ENCODE data around the gene CDK19. TPM values are rescaled to one million over a fixed set of nuclear protein-coding genes. Genes with fewer than 3 reads are reported as not detected.

CDK19 gene
- total RNA-seq, 1 experiment from 2014 or later, result 11.7 TPM

DNA sequence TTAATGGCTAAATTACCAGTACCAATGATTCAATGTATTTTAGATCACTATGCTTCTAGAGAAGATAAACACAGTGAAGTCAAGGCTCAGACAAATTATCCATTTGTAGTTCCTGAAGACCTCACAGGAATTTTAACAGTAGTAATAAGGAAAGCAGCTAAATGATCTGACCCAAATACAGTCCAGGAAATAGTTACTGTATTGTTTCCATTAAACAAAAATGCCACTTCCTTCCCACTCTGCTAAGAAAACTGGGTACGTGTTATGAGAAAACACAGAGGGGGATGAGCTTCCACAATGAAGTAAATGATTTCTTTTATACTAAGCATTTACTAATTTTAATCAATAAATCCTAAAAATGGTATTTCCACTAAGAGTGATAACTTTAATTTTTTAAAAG is 127.9 kb downstream of the CDK19 start (continued):
- TF ChIP-seq, protein P1, sequence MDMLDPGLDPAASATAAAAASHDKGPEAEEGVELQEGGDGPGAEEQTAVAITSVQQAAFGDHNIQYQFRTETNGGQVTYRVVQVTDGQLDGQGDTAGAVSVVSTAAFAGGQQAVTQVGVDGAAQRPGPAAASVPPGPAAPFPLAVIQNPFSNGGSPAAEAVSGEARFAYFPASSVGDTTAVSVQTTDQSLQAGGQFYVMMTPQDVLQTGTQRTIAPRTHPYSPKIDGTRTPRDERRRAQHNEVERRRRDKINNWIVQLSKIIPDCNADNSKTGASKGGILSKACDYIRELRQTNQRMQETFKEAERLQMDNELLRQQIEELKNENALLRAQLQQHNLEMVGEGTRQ (CRISPR knock-in tag; IDR thresholded peaks at IDR 0.05), result no peak
- TF ChIP-seq RORB (CRISPR knock-in tag; IDR thresholded peaks at IDR 0.05), result no peak
- TF ChIP-seq, protein P2, sequence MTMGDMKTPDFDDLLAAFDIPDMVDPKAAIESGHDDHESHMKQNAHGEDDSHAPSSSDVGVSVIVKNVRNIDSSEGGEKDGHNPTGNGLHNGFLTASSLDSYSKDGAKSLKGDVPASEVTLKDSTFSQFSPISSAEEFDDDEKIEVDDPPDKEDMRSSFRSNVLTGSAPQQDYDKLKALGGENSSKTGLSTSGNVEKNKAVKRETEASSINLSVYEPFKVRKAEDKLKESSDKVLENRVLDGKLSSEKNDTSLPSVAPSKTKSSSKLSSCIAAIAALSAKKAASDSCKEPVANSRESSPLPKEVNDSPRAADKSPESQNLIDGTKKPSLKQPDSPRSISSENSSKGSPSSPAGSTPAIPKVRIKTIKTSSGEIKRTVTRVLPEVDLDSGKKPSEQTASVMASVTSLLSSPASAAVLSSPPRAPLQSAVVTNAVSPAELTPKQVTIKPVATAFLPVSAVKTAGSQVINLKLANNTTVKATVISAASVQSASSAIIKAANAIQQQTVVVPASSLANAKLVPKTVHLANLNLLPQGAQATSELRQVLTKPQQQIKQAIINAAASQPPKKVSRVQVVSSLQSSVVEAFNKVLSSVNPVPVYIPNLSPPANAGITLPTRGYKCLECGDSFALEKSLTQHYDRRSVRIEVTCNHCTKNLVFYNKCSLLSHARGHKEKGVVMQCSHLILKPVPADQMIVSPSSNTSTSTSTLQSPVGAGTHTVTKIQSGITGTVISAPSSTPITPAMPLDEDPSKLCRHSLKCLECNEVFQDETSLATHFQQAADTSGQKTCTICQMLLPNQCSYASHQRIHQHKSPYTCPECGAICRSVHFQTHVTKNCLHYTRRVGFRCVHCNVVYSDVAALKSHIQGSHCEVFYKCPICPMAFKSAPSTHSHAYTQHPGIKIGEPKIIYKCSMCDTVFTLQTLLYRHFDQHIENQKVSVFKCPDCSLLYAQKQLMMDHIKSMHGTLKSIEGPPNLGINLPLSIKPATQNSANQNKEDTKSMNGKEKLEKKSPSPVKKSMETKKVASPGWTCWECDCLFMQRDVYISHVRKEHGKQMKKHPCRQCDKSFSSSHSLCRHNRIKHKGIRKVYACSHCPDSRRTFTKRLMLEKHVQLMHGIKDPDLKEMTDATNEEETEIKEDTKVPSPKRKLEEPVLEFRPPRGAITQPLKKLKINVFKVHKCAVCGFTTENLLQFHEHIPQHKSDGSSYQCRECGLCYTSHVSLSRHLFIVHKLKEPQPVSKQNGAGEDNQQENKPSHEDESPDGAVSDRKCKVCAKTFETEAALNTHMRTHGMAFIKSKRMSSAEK (CRISPR knock-in tag; IDR thresholded peaks at IDR 0.05; ENCODE audit: borderline replicate concordance), result no peak
- TF ChIP-seq, protein P3, sequence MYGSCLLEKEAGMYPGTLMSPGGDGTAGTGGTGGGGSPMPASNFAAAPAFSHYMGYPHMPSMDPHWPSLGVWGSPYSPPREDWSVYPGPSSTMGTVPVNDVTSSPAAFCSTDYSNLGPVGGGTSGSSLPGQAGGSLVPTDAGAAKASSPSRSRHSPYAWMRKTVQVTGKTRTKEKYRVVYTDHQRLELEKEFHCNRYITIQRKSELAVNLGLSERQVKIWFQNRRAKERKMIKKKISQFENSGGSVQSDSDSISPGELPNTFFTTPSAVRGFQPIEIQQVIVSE (CRISPR knock-in tag; IDR thresholded peaks at IDR 0.05; ENCODE audit: borderline replicate concordance), result no peak
- no peak for TF ChIP-seq SMAD3 (CRISPR knock-in tag; IDR thresholded peaks at IDR 0.05; ENCODE audit: borderline replicate concordance)
- TF ChIP-seq, protein P4, sequence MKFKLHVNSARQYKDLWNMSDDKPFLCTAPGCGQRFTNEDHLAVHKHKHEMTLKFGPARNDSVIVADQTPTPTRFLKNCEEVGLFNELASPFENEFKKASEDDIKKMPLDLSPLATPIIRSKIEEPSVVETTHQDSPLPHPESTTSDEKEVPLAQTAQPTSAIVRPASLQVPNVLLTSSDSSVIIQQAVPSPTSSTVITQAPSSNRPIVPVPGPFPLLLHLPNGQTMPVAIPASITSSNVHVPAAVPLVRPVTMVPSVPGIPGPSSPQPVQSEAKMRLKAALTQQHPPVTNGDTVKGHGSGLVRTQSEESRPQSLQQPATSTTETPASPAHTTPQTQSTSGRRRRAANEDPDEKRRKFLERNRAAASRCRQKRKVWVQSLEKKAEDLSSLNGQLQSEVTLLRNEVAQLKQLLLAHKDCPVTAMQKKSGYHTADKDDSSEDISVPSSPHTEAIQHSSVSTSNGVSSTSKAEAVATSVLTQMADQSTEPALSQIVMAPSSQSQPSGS (CRISPR knock-in tag; IDR thresholded peaks at IDR 0.05; ENCODE audit: borderline replicate concordance, low read depth), result no peak
- TF ChIP-seq ZNF396 (CRISPR knock-in tag; IDR thresholded peaks at IDR 0.05; ENCODE audit: borderline replicate concordance), result no peak
- TF ChIP-seq ZNF138 (CRISPR knock-in tag; conservative IDR thresholded peaks at IDR 0.05), result no peak

DNA sequence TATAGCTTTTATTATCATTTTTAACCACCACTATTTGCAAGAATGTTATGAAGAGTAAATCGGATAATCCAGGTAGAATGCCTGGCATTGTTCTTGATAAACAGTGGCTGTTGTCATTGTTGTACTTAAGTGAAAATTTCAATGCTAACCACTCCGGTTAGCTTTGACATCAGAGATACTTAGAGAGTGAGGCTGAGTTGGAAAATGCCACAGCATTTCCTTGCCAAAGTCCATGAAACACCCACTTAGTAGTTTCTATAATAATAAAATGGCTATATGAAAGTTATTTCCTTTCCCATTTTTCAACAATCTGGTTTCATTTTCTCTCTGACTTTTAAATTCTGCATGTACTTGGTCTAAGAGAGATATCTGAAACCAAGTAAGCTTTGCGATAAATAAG is 132.0 kb downstream of the CDK19 start:
- Mint-ChIP-seq H3K27ac (no peak overlapping the region), H3K4me3 (no peak overlapping the region), H3K4me1 (peaks cover 2% of the 10 kb centered on the region; the same call in 1 of the 2 replicates), H3K9me3 (no peaks in the 10 kb centered on the region), H3K27me3 (ENCODE audit: low read depth) (no peaks in the 10 kb centered on the region), H3K36me3 (no peaks in the 10 kb centered on the region)
- POLR2A ChIA-PET, result interaction anchor here (0.6 to 1.6 kb wide), 2 partner anchors 14 to 192 kb away, joined by 3 read pairs; partner anchors contain the start of gene AMD1
- ATAC-seq (no peak), DNase-seq (ENCODE audit: low spot score) (no peak)
- CTCF ChIA-PET, result interaction anchor here (1.0 to 2.2 kb wide), 6 partner anchors 10 to 299 kb away, joined by 4 to 24 read pairs (median 9); partner anchors contain the start of gene RPF2
- no peak for TF ChIP-seq FOXP1 (CRISPR knock-in tag; IDR thresholded peaks at IDR 0.05; ENCODE audit: borderline replicate concordance)
- no peak for TF ChIP-seq ZNF416 (CRISPR knock-in tag; IDR thresholded peaks at IDR 0.05)
- TF ChIP-seq RELA (CRISPR knock-in tag; IDR thresholded peaks at IDR 0.05; ENCODE audit: borderline replicate concordance), result no peak
- TF ChIP-seq, protein P5, sequence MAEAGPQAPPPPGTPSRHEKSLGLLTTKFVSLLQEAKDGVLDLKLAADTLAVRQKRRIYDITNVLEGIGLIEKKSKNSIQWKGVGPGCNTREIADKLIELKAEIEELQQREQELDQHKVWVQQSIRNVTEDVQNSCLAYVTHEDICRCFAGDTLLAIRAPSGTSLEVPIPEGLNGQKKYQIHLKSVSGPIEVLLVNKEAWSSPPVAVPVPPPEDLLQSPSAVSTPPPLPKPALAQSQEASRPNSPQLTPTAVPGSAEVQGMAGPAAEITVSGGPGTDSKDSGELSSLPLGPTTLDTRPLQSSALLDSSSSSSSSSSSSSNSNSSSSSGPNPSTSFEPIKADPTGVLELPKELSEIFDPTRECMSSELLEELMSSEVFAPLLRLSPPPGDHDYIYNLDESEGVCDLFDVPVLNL (CRISPR knock-in tag; IDR thresholded peaks at IDR 0.05; ENCODE audit: borderline replicate concordance, low read depth), result no peak
- no peak for TF ChIP-seq JAZF1 (CRISPR knock-in tag; IDR thresholded peaks at IDR 0.05)
- no peak for TF ChIP-seq NFATC4 (CRISPR knock-in tag; IDR thresholded peaks at IDR 0.05)
- TF ChIP-seq ZNF423 (CRISPR knock-in tag; IDR thresholded peaks at IDR 0.05), result no peak
- no peak for TF ChIP-seq IRF2 (CRISPR knock-in tag; IDR thresholded peaks at IDR 0.05; ENCODE audit: borderline replicate concordance, low read depth)
- TF ChIP-seq, protein P6, sequence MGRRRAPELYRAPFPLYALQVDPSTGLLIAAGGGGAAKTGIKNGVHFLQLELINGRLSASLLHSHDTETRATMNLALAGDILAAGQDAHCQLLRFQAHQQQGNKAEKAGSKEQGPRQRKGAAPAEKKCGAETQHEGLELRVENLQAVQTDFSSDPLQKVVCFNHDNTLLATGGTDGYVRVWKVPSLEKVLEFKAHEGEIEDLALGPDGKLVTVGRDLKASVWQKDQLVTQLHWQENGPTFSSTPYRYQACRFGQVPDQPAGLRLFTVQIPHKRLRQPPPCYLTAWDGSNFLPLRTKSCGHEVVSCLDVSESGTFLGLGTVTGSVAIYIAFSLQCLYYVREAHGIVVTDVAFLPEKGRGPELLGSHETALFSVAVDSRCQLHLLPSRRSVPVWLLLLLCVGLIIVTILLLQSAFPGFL (CRISPR knock-in tag; IDR thresholded peaks at IDR 0.05; ENCODE audit: borderline replicate concordance), result no peak
- TF ChIP-seq, protein P7, sequence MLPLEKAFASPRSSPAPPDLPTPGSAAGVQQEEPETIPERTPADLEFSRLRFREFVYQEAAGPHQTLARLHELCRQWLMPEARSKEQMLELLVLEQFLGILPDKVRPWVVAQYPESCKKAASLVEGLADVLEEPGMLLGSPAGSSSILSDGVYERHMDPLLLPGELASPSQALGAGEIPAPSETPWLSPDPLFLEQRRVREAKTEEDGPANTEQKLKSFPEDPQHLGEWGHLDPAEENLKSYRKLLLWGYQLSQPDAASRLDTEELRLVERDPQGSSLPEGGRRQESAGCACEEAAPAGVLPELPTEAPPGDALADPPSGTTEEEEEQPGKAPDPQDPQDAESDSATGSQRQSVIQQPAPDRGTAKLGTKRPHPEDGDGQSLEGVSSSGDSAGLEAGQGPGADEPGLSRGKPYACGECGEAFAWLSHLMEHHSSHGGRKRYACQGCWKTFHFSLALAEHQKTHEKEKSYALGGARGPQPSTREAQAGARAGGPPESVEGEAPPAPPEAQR (CRISPR knock-in tag; IDR thresholded peaks at IDR 0.05), result no peak
- TF ChIP-seq ZNF121 (CRISPR knock-in tag; IDR thresholded peaks at IDR 0.05), result no peak
- TF ChIP-seq, protein P8, sequence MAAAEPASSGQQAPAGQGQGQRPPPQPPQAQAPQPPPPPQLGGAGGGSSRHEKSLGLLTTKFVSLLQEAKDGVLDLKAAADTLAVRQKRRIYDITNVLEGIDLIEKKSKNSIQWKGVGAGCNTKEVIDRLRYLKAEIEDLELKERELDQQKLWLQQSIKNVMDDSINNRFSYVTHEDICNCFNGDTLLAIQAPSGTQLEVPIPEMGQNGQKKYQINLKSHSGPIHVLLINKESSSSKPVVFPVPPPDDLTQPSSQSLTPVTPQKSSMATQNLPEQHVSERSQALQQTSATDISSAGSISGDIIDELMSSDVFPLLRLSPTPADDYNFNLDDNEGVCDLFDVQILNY (CRISPR knock-in tag; IDR thresholded peaks at IDR 0.05), result no peak
- TF ChIP-seq, protein P9, sequence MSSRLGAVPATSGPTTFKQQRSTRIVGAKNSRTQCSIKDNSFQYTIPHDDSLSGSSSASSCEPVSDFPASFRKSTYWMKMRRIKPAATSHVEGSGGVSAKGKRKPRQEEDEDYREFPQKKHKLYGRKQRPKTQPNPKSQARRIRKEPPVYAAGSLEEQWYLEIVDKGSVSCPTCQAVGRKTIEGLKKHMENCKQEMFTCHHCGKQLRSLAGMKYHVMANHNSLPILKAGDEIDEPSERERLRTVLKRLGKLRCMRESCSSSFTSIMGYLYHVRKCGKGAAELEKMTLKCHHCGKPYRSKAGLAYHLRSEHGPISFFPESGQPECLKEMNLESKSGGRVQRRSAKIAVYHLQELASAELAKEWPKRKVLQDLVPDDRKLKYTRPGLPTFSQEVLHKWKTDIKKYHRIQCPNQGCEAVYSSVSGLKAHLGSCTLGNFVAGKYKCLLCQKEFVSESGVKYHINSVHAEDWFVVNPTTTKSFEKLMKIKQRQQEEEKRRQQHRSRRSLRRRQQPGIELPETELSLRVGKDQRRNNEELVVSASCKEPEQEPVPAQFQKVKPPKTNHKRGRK (CRISPR knock-in tag; IDR thresholded peaks at IDR 0.05; ENCODE audit: borderline replicate concordance), result no peak
- TF ChIP-seq GABPB1 (CRISPR knock-in tag; IDR thresholded peaks at IDR 0.05), result no peak
- TF ChIP-seq FOXJ3 (CRISPR knock-in tag; IDR thresholded peaks at IDR 0.05; ENCODE audit: borderline replicate concordance), result no peak

All from WTC11 (cell line).